H9 (cell line): ENCODE results near the gene VSTM2L. TPM values are rescaled to one million over a fixed set of nuclear protein-coding genes. Genes with fewer than 3 reads are reported as not detected.

ENCODE experiments used
- DNase-seq: peaks from one replicate; pipeline ENCODE4 v3.0.0-alpha.2; 2017
- H2AFZ ChIP-seq: one replicate; pipeline ENCODE4 v1.6.1; 2013; ENCODE audit warnings: mild to moderate bottlenecking, low read length, control low read depth, moderate library complexity
- H2AK5ac ChIP-seq: 2 replicates; pipeline ENCODE4 v1.6.1; 2013; ENCODE audit warnings: low read length, control low read depth, mixed read lengths; ENCODE audit not compliant: insufficient read length
- H2BK120ac ChIP-seq: one replicate; pipeline ENCODE4 v1.6.1; 2013; ENCODE audit warnings: low read depth, mild to moderate bottlenecking, low read length, control low read depth, inconsistent platforms; ENCODE audit not compliant: poor library complexity, severe bottlenecking
- H2BK12ac ChIP-seq: 2 replicates; pipeline ENCODE4 v1.6.1; 2013; ENCODE audit warnings: low read length, control low read depth, mixed read lengths, low read depth; ENCODE audit not compliant: insufficient read length
- H2BK15ac ChIP-seq: 2 replicates; pipeline ENCODE4 v1.6.1; 2013; ENCODE audit warnings: low read depth, low read length, control low read depth
- H2BK20ac ChIP-seq: one replicate; pipeline ENCODE4 v1.6.1; 2013; ENCODE audit warnings: low read depth, mild to moderate bottlenecking, low read length, control low read depth, inconsistent platforms; ENCODE audit not compliant: poor library complexity, severe bottlenecking
- H2BK5ac ChIP-seq: 2 replicates; pipeline ENCODE4 v1.6.1; 2013; ENCODE audit warnings: low read length, control low read depth, mixed read lengths; ENCODE audit not compliant: insufficient read length
- H3K14ac ChIP-seq: 2 replicates; pipeline ENCODE4 v1.6.1; 2013; ENCODE audit warnings: low read length, control low read depth; ENCODE audit not compliant: insufficient read depth
- H3K18ac ChIP-seq: 2 replicates; pipeline ENCODE4 v1.6.1; 2013; ENCODE audit warnings: low read depth, mild to moderate bottlenecking, mixed read lengths, low read length, control low read depth; ENCODE audit not compliant: insufficient read length
- H3K23ac ChIP-seq: 2 replicates; pipeline ENCODE4 v1.6.1; 2013; ENCODE audit warnings: low read length, control low read depth, mixed read lengths, low read depth; ENCODE audit not compliant: insufficient read length
- H3K23me2 ChIP-seq: 2 replicates; pipeline ENCODE4 v1.6.1; 2013; ENCODE audit warnings: low read depth, mild to moderate bottlenecking, mixed read lengths, low read length, control low read depth; ENCODE audit not compliant: insufficient read length, poor library complexity, severe bottlenecking
- H3K27ac ChIP-seq: 2 replicates; pipeline ENCODE4 v1.5.1; 2013; ENCODE audit warnings: low read length, control low read depth, mixed read lengths, low read depth; ENCODE audit not compliant: insufficient read length
- H3K27me3 ChIP-seq: 2 replicates; pipeline ENCODE4 v1.6.1; 2013; ENCODE audit warnings: low read length, control low read depth, inconsistent platforms; ENCODE audit not compliant: insufficient read depth
- H3K4ac ChIP-seq: 2 replicates; pipeline ENCODE4 v1.6.1; 2013; ENCODE audit warnings: low read depth, mild to moderate bottlenecking, control low read depth, inconsistent platforms, low read length, moderate library complexity
- H3K4me1 ChIP-seq: 2 replicates; pipeline ENCODE4 v1.6.1; 2013; ENCODE audit warnings: low read length, control low read depth, inconsistent platforms; ENCODE audit not compliant: insufficient read depth
- H3K4me2 ChIP-seq: 2 replicates; pipeline ENCODE4 v1.6.1; 2013; ENCODE audit warnings: low read length, control low read depth, mixed read lengths; ENCODE audit not compliant: insufficient read length, insufficient read depth
- H3K56ac ChIP-seq: 2 replicates; pipeline ENCODE4 v1.6.1; 2013; ENCODE audit warnings: low read depth, mild to moderate bottlenecking, mixed read lengths, low read length, control low read depth; ENCODE audit not compliant: insufficient read length
- H3K79me1 ChIP-seq: 2 replicates; pipeline ENCODE4 v1.6.1; 2013; ENCODE audit warnings: low read depth, mild to moderate bottlenecking, moderate library complexity, low read length, control low read depth, inconsistent platforms; ENCODE audit not compliant: insufficient read depth, poor library complexity, severe bottlenecking
- H3K79me2 ChIP-seq: 2 replicates; pipeline ENCODE4 v1.6.1; 2013; ENCODE audit warnings: low read length, control low read depth, inconsistent platforms; ENCODE audit not compliant: insufficient read depth
- H3K9ac ChIP-seq: 2 replicates; pipeline ENCODE4 v1.6.1; 2013; ENCODE audit warnings: low read length, control low read depth, mixed read lengths; ENCODE audit not compliant: insufficient read length; ENCODE audit errors: extremely low read depth
- H3K9me3 ChIP-seq: one replicate; pipeline ENCODE4 v1.6.1; 2013; ENCODE audit warnings: low read depth, low read length, inconsistent platforms; ENCODE audit not compliant: control insufficient read depth
- H3T11ph ChIP-seq: one replicate; pipeline ENCODE4 v1.6.1; 2013; ENCODE audit warnings: mild to moderate bottlenecking, low read length, control low read depth, inconsistent platforms
- H4K20me1 ChIP-seq: one replicate; pipeline ENCODE4 v1.6.1; 2013; ENCODE audit not compliant: control insufficient read depth, insufficient read length, insufficient read depth
- H4K5ac ChIP-seq: 2 replicates; pipeline ENCODE4 v1.6.1; 2013; ENCODE audit warnings: low read depth, mild to moderate bottlenecking, mixed read lengths, low read length, control low read depth; ENCODE audit not compliant: insufficient read length
- H4K8ac ChIP-seq: replicated peaks from 2 replicates; pipeline ENCODE4 v1.6.1; 2013; ENCODE audit warnings: low read length, control low read depth, mixed read lengths, low read depth; ENCODE audit not compliant: insufficient read length
- H4K91ac ChIP-seq: 2 replicates; pipeline ENCODE4 v1.6.1; 2013; ENCODE audit warnings: low read depth, mild to moderate bottlenecking, moderate library complexity, mixed read lengths, low read length, control low read depth; ENCODE audit not compliant: insufficient read length
- H3K27ac Mint-ChIP-seq, 3 experiments: 2 replicates in 2 of 3; 3 replicates in 1 of 3; pipeline ENCODE4 v1.8.0; 2020 to 2021; ENCODE audit warnings: mixed read lengths in 3 of 3, mild to moderate bottlenecking in 1 of 3, moderate library complexity in 1 of 3
- H3K27me3 Mint-ChIP-seq: 2 replicates; pipeline ENCODE4 v1.8.0; 2021; ENCODE audit warnings: low read depth, mild to moderate bottlenecking, moderate library complexity, mixed read lengths
- H3K36me3 Mint-ChIP-seq, 3 experiments: 2 replicates in 2 of 3; 3 replicates in 1 of 3; pipeline ENCODE4 v1.8.0; 2020 to 2021; ENCODE audit warnings: low read depth in 3 of 3, mixed read lengths in 3 of 3; ENCODE audit not compliant: insufficient read depth in 1 of 3
- H3K4me1 Mint-ChIP-seq, 2 experiments: 2 replicates each; pipeline ENCODE4 v1.8.0; 2020; ENCODE audit warnings: mixed read lengths in 2 of 2
- H3K4me3 Mint-ChIP-seq, 2 experiments: 2 replicates in 1 of 2; 3 replicates in 1 of 2; pipeline ENCODE4 v1.8.0; 2020 to 2021; ENCODE audit warnings: mild to moderate bottlenecking in 2 of 2, mixed read lengths in 2 of 2, moderate library complexity in 1 of 2
- H3K9me3 Mint-ChIP-seq, 2 experiments: 2 replicates in 1 of 2; 3 replicates in 1 of 2; pipeline ENCODE4 v1.8.0; 2020; ENCODE audit warnings: mild to moderate bottlenecking in 2 of 2, mixed read lengths in 2 of 2, moderate library complexity in 1 of 2
- WGBS: extraction: QIAGEN DNeasy Blood & Tissue Kit; methylation state at CpG from one replicate; pipeline ENCODE4 v1.1.7; 2013; ENCODE audit warnings: missing lambda C conversion rate, low lambda C conversion rate, mixed read lengths; ENCODE audit not compliant: insufficient read length; ENCODE audit errors: extremely low coverage; 5-methylcytosine and 5-hydroxymethylcytosine counted together
- total RNA-seq: library from RNA; stranded (reverse); gene quantifications from 2 replicates; pipeline ENCODE4 v1.2.1, GENCODE V29; 2021
- TF ChIP-seq, protein P1 (sequence below): fragments of 200-600 bp; sonication (generic); conservative IDR thresholded peaks from 3 replicates; pipeline ENCODE4 v1.8.0; 2021; ENCODE audit warnings: antibody characterized with exemption, mild to moderate bottlenecking

VSTM2L gene
- total RNA-seq, 1 experiment from 2014 or later: 2.1 TPM

GRCh38 chr20:37919389-37920040 is 16.6 kb downstream of the VSTM2L start:
- no peaks in the 10 kb centered on the region for H3K79me2 ChIP-seq
- H3K79me1 ChIP-seq: no peaks in the 10 kb centered on the region
- no peak overlapping the region for H4K91ac ChIP-seq
- TF ChIP-seq, protein P1, sequence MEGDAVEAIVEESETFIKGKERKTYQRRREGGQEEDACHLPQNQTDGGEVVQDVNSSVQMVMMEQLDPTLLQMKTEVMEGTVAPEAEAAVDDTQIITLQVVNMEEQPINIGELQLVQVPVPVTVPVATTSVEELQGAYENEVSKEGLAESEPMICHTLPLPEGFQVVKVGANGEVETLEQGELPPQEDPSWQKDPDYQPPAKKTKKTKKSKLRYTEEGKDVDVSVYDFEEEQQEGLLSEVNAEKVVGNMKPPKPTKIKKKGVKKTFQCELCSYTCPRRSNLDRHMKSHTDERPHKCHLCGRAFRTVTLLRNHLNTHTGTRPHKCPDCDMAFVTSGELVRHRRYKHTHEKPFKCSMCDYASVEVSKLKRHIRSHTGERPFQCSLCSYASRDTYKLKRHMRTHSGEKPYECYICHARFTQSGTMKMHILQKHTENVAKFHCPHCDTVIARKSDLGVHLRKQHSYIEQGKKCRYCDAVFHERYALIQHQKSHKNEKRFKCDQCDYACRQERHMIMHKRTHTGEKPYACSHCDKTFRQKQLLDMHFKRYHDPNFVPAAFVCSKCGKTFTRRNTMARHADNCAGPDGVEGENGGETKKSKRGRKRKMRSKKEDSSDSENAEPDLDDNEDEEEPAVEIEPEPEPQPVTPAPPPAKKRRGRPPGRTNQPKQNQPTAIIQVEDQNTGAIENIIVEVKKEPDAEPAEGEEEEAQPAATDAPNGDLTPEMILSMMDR: no peak
- DNase-seq: no peak
- H2AFZ ChIP-seq: no peak overlapping the region
- no peak overlapping the region for H3K27ac ChIP-seq
- no peak overlapping the region for H4K8ac ChIP-seq
- H3K36me3 Mint-ChIP-seq: no peaks in the 10 kb centered on the region
- H2BK15ac ChIP-seq: no peak overlapping the region
- H3T11ph ChIP-seq: no peak overlapping the region
- H3K27me3 Mint-ChIP-seq: peaks cover 34% of the 10 kb centered on the region
- no peak overlapping the region for H3K56ac ChIP-seq
- no peak overlapping the region for H2BK12ac ChIP-seq
- H3K4me1 Mint-ChIP-seq: peaks cover 33 to 45% of the 10 kb centered on the region in 2 experiments
- H2BK120ac ChIP-seq: no peak overlapping the region
- H3K14ac ChIP-seq: no peak overlapping the region
- no peaks in the 10 kb centered on the region; the same call in 1 of the 2 replicates for H3K4me1 ChIP-seq
- H3K4ac ChIP-seq: no peak overlapping the region
- H2BK5ac ChIP-seq: no peak overlapping the region
- H3K4me2 ChIP-seq: no peak overlapping the region
- H3K9ac ChIP-seq: no peak overlapping the region
- no peaks in the 10 kb centered on the region for H3K27me3 ChIP-seq
- H3K9me3 Mint-ChIP-seq: no peaks in the 10 kb centered on the region
- H3K23ac ChIP-seq: no peak overlapping the region
- no peak overlapping the region for H2AK5ac ChIP-seq
- H4K5ac ChIP-seq: no peak overlapping the region
- H3K9me3 ChIP-seq: no peaks in the 10 kb centered on the region
- peaks cover 11% of the 10 kb centered on the region for H3K23me2 ChIP-seq
- H4K20me1 ChIP-seq: no peaks in the 10 kb centered on the region
- H3K4me3 Mint-ChIP-seq: no peak overlapping the region
- no CpG with 5 or more reads among the region's 5 CpGs for WGBS
- H3K18ac ChIP-seq: no peak overlapping the region
- H3K27ac Mint-ChIP-seq: peak overlapping the region in 1 of 3 experiments; percentile 83; a peak in 1 of 7 replicates
- no peak overlapping the region for H2BK20ac ChIP-seq
